ENCODE results near the gene BSDC1.

GRCh38 chr1:32372149-32372756 is 22.0 kb downstream of the BSDC1 start:
- TF ChIP-seq POLR2AphosphoS5 (IDR thresholded peaks at IDR 0.05; ENCODE audit: low read depth, low read length) (no peak), TCF7L2 (IDR thresholded peaks at IDR 0.05; ENCODE audit: low read depth, low read length) (no peak), CTCF (IDR thresholded peaks at IDR 0.05) (no peak), REST (IDR thresholded peaks at IDR 0.05; ENCODE audit: insufficient read depth in 1 of 2, low read depth in 2 of 2, low read length in 1 of 2) (no peak), SIN3A (IDR thresholded peaks at IDR 0.05; ENCODE audit: borderline replicate concordance, insufficient read depth, low read depth, low read length) (no peak)
